Measurements from ENCODE around the gene SGIP1.

DNA sequence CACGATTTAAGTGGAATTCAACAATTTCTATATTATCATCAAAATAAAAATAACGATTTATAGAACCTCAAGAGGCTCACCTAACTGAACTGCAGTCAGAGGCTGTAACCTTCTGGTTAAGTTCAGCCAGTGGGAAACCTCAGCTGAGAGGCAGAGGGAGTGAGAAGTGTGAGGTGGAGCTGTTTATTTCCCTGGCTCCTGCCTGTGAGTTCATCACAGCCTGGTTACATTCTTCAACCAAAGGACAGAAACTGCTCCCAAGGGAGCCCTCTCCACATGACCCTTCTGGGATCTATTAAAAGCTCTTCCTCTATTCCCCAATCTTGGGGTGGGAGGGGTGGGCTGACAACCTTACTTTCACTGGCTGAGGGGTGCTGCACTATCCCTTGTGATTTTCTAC, 240.5 kb downstream of the SGIP1 start:
- TF ChIP-seq, protein P1, sequence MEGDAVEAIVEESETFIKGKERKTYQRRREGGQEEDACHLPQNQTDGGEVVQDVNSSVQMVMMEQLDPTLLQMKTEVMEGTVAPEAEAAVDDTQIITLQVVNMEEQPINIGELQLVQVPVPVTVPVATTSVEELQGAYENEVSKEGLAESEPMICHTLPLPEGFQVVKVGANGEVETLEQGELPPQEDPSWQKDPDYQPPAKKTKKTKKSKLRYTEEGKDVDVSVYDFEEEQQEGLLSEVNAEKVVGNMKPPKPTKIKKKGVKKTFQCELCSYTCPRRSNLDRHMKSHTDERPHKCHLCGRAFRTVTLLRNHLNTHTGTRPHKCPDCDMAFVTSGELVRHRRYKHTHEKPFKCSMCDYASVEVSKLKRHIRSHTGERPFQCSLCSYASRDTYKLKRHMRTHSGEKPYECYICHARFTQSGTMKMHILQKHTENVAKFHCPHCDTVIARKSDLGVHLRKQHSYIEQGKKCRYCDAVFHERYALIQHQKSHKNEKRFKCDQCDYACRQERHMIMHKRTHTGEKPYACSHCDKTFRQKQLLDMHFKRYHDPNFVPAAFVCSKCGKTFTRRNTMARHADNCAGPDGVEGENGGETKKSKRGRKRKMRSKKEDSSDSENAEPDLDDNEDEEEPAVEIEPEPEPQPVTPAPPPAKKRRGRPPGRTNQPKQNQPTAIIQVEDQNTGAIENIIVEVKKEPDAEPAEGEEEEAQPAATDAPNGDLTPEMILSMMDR (conservative IDR thresholded peaks at IDR 0.05; ENCODE audit: low read depth, low read length) = no peak
- TF ChIP-seq EZH2 (IDR thresholded peaks at IDR 0.05; ENCODE audit: borderline replicate concordance, low read depth, low read length, poor library complexity, severe bottlenecking) = no peak
